GM12801 (cell line): ENCODE results near the gene GALNT5.

Source experiments
- CTCF ChIP-seq: IDR thresholded peaks from one replicate; pipeline ENCODE4 v1.5.1; 2011; ENCODE audit warnings: control low read depth; ENCODE audit not compliant: insufficient read length; ENCODE audit errors: extremely low read depth

Gene GALNT5

GRCh38 chr2:157311706-157312105 lies 54.2 kb downstream of the GALNT5 start:
- TF ChIP-seq CTCF, result no peak

- TF ChIP-seq CTCF, result no peak
Observed at GRCh38 chr2:157312866-157313486, 55.5 kb downstream of the GALNT5 start.

GRCh38 chr2:157315901-157316300 lies 58.4 kb downstream of the GALNT5 start:
- TF ChIP-seq CTCF, result no peak

- no peak for TF ChIP-seq CTCF
Observed at GRCh38 chr2:157318884-157319283, 61.4 kb downstream of the GALNT5 start.

GRCh38 chr2:157319795-157320194 lies 62.3 kb downstream of the GALNT5 start:
- no peak for TF ChIP-seq CTCF

- TF ChIP-seq CTCF, result no peak
Observed at GRCh38 chr2:157320409-157320808, 62.9 kb downstream of the GALNT5 start.

GRCh38 chr2:157321466-157321865 lies 64.0 kb downstream of the GALNT5 start:
- no peak for TF ChIP-seq CTCF
